CD4-positive, alpha-beta T cell treated with Interleukin-6 at 100 ng/mL for 8 hours (primary cell): ENCODE data around the gene LETM1.

Experiments
- DNase-seq: peaks from one replicate; pipeline ENCODE4 v3.0.0-alpha.2; 2020; ENCODE audit warnings: mixed read lengths, low spot score

LETM1 gene

DNA sequence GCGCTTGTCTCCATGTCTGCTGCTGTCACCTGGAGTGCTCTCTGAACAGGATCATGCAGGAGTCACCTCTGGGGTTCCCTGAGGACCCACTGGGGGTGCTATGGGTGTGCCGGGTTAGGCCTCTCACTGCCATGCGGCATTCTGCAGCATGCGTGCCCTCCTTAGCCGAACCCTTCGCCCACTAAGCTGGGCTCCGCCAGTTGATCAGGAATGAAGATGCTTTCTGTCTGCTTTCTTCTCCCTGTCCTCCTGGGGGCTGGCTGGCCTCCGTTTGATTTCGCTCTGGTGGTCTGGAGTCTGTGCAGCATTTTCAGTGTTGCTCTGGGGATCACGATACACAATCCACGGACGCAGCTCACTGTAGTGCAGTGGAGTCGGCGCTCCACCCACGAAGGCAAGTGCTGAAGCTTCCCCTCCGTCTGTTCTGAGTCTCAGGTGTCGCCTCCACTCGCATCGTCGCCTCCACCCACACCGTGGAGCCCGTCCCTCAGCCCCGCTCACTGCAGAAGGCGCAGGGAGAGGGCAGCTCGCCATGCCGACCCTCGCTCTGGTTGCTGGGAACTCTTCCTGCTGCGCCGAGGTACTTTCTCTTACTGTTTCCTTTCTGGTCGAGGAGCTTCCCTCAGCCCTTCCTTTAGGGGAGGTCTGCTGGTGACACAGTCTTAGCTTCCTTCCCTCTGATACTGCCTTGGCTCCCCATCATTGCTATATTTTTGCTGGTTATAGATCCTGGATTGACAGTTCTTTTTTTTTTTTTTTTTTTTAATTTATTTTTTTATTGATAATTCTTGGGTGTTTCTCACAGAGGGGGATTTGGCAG lies 29.2 kb downstream of the LETM1 start:
- DNase-seq, result no peak

DNA sequence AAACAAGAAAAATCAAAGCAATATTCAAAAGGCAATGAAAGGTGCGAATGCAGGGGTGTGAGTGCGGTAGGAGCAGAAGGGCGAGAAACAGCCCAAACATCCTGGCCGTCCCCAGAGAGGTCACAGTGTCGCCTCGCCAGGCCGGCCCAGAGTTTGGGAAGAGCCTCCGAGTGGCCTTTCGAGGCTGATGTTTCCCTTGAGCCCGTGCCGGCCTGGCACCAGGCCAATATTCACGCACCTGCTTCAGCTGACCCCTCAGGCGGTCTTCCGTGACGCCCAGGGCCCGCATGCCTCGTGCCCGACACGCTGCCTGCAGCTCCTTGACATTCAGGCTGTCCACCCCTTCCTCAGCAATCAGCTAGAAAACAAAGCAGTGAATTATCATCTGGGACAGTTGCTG lies 30.6 kb downstream of the LETM1 start:
- DNase-seq, result no peak

DNA sequence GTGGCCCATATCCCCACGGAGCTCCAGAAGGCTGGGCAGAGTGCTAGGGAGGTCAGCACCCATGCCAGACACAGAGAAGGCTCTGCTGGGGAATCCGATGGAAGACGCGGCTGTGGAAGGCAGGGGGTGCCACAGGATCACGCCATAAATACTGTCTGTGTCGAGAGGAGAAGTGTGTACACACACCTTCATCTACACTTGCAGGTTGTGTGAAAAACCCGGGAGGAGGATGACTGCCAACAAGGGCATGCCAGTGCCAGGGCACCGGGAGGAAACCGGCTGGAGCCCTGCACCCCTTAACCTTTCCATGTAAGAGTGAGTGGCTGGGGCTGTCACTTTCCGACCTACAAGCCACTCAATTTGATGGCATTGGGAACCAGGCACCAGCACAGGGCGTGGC lies 31.2 kb downstream of the LETM1 start:
- no peak for DNase-seq

GRCh38 chr4:1823545-1823932 lies 32.4 kb downstream of the LETM1 start:
- no peak for DNase-seq

DNA sequence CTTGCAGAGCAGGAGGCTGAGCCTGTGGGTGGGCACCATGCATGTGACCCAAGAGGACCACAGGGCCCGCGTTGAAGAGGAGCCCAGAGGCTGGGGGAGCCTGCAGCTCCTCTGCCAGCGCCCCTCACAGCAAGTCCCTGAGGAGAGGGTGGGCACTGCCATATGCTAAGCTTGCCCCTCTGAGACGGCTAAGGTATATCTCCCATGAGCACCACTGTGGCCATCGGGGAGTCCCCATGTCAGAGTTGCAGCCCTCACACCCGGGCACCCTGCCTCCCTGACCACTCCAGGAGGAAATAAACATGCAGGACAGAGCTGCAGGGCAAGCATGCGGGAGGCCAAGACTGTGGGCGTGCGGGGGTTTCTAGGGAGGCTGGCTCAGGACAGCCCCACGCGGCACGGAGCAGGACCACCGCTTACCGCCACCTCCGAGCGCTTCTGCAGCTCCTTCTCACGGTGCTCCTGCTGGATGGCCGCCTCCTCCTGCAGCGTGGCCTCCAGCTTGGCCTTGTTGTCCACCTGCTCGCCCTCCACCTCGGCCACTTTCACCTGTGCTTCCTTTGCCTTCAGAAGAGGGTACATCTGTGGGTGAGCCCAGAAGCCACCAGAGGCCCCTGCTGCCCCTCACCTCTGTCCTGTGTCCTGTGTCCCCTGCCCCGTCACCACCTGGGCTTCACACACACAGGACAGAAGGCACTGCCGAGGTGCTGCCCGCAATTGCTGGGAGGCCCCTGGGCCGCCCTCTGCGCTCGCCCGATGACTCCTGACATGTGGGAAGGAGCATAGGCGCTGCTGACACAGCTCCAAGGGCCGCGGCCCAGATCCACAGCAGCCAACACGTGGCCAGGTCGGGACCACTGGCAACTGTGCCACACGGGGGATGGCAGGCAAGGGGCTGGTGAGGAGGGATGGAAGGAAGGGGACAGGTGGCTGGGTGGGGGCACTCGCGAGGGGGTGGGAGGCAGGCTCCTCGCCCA lies 33.1 kb downstream of the LETM1 start:
- no peak for DNase-seq

- no peak for DNase-seq
Observed at GRCh38 chr4:1821679-1822567, 34.0 kb downstream of the LETM1 start.

GRCh38 chr4:1819816-1820215 lies 36.1 kb downstream of the LETM1 start:
- DNase-seq, result no peak

DNA sequence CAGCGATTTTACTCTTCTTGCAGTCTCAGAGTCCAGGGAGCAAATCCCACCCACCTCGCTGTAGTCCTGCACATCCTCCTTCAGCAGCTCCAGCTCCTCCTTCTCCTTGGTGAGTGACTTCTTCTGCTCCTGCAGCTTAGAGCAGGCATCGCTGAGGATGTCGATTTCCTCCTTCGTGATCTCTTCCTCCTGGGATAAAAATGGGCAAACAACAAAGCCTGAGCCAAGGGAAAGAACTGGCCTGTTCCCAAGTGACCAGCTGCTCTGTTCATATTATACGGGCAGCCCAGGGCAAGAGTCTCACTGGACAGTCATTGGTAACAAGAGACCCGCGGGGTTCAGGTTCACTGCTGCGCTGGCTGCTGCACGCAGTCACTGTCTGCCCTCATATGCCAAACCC lies 36.7 kb downstream of the LETM1 start:
- DNase-seq, result no peak

GRCh38 chr4:1815997-1816860 lies 39.7 kb downstream of the LETM1 start:
- no peak for DNase-seq

- no peak for DNase-seq
Observed at GRCh38 chr4:1815096-1815996, 40.6 kb downstream of the LETM1 start.

- no peak for DNase-seq
Observed at GRCh38 chr4:1814453-1814852, 41.5 kb downstream of the LETM1 start.

DNA sequence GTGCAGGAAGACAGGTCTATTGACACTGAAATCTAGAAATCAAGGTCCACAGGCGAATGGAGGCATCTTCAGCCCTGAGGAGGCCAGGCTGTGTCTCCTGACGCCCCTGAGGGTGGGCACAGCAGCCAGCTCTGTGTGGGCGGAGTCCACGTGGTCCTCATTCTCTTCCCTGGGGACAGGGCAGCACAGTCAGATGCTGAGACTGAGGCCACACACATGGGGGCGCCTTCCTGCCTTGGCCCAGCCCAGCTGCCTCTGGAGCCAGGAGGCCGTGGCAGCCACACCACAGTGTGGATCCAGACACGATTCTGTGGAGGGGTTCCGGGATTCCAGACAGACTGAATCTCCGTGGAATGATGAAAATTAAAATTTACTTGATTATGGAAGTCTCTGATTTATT lies 42.0 kb downstream of the LETM1 start:
- no peak for DNase-seq

DNA sequence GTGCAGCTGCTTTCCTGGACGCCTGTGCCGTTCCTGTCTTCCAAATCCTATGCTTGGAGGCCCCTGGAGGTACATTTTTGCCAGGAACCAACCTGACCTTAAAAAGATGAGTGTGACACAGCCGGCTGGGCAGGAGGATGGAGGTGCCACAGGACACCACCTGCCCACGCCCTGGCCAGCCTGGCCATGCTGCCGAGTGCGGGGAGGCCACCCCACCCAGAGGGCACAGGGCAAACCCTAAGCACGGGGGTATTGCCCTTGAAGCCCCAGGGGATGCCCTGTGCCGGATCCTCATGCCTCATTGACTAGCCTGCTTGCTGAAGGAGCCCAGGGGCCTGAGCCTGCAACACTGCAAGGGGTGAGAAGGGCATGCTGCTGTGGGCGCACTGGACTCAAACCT lies 42.7 kb downstream of the LETM1 start:
- DNase-seq, result no peak

GRCh38 chr4:1812720-1813119 lies 43.2 kb downstream of the LETM1 start:
- DNase-seq, result no peak

DNA sequence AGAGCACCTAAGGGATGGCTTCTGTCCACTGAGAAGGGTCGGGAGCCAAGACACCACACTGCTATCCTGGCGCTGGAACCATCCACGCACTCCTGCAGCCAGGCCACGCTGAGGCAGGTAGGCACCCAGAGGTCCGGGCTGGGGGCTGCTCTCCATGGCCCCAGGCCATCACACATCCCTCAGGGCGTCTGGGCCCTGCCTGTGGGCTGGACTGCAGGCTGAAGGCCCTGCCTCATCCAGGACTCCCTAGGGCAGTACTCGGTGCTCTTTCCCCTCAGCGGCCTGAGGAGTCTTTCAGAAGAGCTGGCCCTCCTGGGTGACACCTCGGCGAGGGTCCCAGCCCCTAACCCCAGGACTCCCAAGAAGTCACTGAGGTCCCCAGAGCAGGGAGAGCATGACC lies 45.2 kb downstream of the LETM1 start:
- DNase-seq, result no peak

- peak; percentile 57 for DNase-seq
Observed at GRCh38 chr4:1809754-1810502, 46.0 kb downstream of the LETM1 start.

- no peak for DNase-seq
Observed at GRCh38 chr4:1808851-1809753, 46.9 kb downstream of the LETM1 start.

DNA sequence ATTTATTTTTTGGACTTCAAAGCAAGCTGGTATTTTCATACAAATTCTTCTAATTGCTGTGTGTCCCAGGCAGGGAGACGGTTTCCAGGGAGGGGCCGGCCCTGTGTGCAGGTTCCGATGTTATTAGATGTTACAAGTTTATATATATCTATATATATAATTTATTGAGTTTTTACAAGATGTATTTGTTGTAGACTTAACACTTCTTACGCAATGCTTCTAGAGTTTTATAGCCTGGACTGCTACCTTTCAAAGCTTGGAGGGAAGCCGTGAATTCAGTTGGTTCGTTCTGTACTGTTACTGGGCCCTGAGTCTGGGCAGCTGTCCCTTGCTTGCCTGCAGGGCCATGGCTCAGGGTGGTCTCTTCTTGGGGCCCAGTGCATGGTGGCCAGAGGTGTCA lies 47.6 kb downstream of the LETM1 start:
- no peak for DNase-seq
